UCSD-AML1 (cell line): Measurements from ENCODE around the gene CHRM1.

Source experiments
- DNase-seq: peaks from one replicate; lab custom pipeline; 2025; ENCODE audit not compliant: unreplicated experiment; lab: John Stamatoyannopoulos, UW

Gene CHRM1

DNA sequence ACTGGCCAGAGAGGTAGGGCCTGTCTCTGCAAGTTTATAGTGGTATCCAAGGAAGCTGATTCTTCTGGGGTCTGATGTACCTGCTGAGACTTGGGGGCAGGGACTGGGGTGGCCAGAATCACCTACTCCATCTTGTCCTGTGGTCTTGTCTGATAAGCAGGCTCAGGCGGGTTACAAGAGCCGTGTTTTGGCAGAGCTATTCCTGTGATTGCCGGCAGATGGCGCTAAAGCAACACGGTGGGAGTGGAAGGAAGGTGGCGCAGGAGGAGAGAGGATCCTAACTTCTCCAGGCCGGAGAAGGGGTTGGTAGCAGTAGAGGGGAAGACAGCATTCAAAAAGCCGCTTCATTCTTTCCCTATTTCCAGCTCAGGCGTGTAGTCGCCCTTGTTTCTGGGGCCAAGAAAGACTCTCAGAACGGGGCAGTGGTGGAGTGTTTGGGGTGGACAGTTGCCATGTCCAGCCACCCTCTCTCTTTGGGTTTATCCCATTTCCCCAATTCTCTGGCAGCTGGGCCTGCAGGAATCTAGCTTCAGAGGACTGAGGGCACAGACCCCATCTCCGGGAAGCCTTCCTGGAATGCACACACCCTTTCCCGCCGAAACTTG, 15.1 kb downstream of the CHRM1 start:
- peak; percentile 74 for DNase-seq

GRCh38 chr11:62905296-62905695, 15.9 kb downstream of the CHRM1 start:
- no peak for DNase-seq

DNA sequence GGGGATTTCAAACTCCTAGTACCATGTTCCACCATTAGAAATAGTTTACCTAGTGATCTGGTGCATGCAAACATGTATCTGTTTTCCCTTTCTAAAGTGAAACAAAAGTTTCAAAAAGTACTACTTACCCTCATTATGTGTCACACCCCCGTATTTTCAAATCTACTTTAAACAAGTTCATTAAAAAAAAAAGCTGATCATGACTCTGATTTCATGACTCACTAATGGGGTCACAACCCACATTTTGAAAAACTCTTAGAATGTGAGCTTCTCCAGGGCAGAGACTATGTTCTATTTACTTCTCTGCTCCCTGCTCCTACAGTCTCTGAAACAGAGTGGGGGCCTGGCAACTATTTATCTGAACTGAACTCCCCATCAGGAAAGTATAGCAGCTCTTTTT, 18.2 kb downstream of the CHRM1 start:
- no peak for DNase-seq

GRCh38 chr11:62898027-62898426, 23.1 kb downstream of the CHRM1 start:
- DNase-seq, result no peak

DNA sequence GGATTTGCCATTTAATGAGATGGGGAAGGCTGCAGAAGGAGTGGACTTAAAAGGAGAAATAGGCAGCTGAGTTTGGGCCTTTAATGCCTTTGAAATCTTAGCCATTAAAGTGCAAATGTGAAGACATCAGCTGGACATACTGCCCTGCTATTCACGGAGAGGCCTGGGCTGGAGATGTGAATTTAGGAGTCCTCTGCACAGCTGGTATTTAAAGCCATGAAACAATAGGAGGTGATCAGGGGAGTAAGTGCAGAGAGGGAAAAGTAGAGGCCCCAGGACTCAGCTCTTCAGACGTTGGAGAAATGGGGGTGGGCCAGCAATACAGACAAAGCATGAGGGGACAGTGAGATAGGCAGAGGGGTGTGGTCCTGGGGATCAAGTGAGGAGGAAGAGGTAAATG, 23.9 kb downstream of the CHRM1 start:
- no peak for DNase-seq

DNA sequence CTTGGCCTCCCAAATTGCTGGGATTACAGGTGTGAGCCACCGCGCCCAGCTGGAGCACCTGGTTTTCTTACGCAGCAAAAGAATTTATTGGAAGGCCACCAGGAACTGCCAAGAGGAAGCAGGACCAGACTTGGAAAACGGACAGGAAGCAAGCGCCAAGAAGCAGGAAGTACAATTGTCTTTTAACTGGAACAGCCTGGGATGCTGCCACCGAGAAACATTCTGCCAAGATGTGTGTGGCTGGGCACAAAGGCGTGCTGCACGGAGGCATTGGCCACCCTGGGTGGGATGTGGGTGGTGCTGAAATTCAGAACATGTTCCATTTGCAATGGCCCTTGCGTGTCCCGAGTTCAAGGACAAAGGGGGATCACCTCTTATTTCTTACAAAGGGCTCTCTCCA, 25.1 kb downstream of the CHRM1 start:
- DNase-seq, result no peak

DNA sequence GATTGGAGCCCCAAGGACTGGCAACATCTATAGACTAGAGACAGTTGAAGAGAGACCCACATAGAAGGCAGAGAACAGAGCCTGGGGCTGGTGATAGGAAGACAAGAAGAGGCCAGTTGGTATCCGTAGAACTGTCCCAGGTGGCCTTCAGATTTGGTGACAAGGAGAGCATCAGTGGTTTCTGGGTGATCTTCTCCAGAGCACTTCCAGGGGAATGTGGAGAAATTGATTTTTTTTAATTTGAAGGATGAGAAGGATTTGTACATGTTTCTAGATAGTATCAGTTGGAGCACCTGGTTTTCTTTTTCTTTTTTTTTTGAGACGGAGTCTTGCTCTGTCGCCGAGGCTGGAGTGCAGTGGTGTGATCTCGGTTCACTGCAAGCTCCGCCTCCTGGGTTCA, 25.7 kb downstream of the CHRM1 start:
- DNase-seq, result no peak

DNA sequence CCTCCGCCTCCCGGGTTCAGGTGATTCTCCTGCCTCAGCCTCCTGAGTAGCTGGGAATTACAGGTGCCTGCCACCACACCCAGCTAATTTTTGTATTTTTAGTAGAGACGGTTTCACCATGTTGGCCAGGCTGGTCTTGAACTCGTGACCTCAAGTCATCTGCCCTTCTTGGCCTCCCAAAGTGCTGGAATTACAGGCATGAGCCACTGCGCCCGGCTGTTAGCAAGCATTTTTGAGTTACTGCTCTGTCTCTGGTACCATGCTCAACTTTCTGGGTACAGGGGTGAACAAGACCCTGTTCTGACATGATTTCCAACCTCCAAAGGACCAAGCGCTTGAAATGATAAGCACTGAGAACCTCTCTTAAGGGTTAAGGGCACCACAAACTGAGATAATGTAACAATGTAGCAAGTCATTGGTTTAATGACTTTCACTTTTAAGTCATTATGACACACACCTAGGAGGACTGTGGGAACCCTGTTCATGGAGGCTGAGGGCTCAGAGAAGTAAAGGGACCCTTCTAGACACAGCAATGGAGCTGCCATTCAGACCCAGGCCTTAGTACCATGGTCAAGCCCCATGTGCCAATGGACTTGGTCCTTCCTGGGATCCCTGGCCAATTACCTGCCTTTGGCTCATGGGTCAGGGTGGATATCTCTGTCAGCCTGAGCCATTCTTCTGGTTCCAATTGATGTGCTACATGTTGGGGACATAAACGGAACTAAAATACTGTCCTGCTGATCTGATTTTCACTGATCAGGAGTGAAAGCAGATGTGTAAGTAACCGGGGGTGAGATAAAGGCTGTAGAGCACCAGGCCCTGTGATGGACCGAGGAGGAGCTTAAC, 28.9 kb downstream of the CHRM1 start:
- no peak for DNase-seq

DNA sequence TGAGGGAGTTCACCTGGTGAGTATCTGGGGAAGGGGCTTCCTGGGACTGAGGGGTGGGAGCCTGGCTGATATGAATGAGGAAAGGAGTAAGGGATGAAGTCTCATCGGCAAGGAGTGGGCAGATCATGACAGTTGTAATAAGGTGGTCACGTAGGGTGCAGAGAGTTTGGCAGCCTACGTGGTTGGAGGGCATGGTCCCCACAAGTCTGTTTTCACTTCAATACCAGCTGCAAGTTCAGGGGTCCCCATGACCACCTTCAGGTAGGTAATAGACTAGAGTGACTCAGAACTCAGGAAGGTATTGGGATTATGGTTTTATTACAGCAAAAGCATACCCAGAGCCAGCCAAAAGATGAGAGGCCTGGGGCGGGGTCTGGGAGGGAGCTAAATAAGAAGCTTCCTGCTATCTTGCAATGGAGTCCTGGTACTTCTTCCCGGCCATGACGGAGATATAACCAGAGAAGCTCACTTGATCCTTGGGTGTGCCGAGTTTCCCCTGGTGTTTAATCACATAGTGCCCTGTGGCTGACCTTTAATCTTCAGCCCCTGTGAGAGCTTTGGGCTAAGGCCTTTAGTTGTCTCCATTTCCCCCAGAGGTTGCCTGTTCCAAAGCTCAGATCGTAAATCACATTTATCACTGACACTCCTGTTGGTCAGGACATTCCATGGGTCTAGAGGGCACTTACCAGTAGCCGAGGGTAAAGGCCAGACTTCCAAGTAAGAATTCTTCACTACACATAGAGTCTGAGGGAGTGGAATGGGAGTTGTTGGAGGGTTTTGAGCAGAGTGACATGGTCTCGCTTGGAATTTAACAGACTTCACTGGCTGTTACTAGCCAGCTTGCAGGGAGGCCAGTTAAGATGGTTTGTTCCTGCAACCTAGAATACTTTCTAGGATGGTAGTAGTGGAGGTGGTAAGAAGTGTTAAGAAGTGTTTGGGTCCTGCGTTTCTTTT, 31.4 kb downstream of the CHRM1 start:
- DNase-seq, result no peak

- no peak for DNase-seq
These were observed 32.1 kb downstream of the CHRM1 start for GRCh38 chr11:62889126-62889483.

GRCh38 chr11:62888406-62888805, 32.8 kb downstream of the CHRM1 start:
- no peak for DNase-seq

DNA sequence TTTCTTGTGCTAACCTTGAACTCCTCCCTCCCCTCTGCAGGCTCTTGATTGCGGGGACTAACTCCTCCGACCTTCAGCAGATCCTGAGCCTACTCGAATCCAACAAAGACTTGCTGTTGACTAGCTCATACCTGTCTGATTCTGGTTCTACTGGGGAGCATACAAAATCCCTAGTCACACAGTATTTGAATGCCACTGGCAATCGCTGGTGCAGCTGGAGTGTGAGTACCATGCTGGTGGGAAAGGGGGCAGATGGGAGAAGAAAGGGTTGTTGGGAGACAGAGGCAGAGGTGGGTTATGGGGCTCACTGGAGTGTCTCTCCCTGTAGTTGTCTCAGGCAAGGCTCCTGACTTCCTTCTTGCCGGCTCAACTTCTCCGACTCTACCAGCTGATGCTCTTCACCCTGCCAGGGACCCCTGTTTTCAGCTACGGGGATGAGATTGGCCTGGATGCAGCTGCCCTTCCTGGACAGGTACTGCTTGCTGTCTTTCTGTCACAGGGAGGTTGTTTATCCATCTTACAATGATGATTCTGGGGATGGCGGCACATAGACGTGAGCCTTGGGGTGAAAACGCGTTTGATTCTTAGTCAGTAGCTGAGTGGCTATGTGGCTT, 35.9 kb downstream of the CHRM1 start:
- DNase-seq, result no peak

DNA sequence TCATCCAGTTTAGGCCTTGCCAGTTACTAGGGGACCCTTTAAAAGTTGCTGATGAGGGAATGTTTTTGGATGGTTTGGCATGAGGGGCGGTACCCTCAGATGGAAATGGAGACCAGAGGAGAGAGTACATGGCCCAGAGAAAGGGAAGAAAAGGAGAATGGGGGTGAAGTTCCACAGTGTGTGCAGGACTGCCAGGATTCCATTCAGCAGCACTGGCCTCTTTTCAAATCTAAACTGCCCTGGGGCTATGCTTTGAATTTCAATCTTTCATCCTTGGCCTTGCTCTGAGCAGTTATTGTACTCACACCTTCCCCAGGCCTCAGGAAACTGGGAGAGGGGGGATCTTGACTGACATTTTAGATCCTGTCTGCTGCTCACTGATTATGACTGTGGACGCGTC, 37.5 kb downstream of the CHRM1 start:
- DNase-seq, result no peak

- DNase-seq, result no peak
These were observed 38.2 kb downstream of the CHRM1 start for GRCh38 chr11:62882788-62883501.

GRCh38 chr11:62882431-62882749, 38.8 kb downstream of the CHRM1 start:
- no peak for DNase-seq

- DNase-seq, result peak; percentile 93
These were observed 39.4 kb downstream of the CHRM1 start for GRCh38 chr11:62881579-62882430.

GRCh38 chr11:62880803-62881578, 40.2 kb downstream of the CHRM1 start, which contains the start of gene SLC3A2:
TSS of gene SLC3A2 (plus strand) at chr11:62880896. CDS start at chr11:62881024, 128 bp downstream.
- peak; percentile 93 for DNase-seq

- DNase-seq, result no peak
These were observed 40.8 kb downstream of the CHRM1 start for GRCh38 chr11:62880231-62880802.
